Mesothelial cell of epicardium (in vitro differentiated cells): ENCODE measurements around the gene P2RX4. TPM values are rescaled to one million over a fixed set of nuclear protein-coding genes. Genes with fewer than 3 reads are reported as not detected.

Source experiments
- DNase-seq, 2 experiments: peaks; one replicate each; pipeline ENCODE4 v3.0.0; 2021; ENCODE audit warnings: low spot score in 2 of 2; ENCODE audit not compliant: unreplicated experiment in 2 of 2
- H3K27ac Mint-ChIP-seq: 2 replicates; pipeline ENCODE4 v1.8.0; 2021; ENCODE audit warnings: mixed read lengths
- H3K27me3 Mint-ChIP-seq: 2 replicates; pipeline ENCODE4 v1.8.0; 2021; ENCODE audit warnings: low read depth, mixed read lengths
- H3K36me3 Mint-ChIP-seq: 2 replicates; pipeline ENCODE4 v1.8.0; 2021; ENCODE audit warnings: mixed read lengths
- H3K4me1 Mint-ChIP-seq: 2 replicates; pipeline ENCODE4 v1.8.0; 2021; ENCODE audit warnings: mixed read lengths
- H3K4me3 Mint-ChIP-seq: 2 replicates; pipeline ENCODE4 v1.8.0; 2021; ENCODE audit warnings: mild to moderate bottlenecking, moderate library complexity, mixed read lengths
- H3K9me3 Mint-ChIP-seq: 2 replicates; pipeline ENCODE4 v1.8.0; 2021; ENCODE audit warnings: mixed read lengths
- total RNA-seq: library from RNA; stranded (reverse); gene quantifications from 3 replicates; pipeline ENCODE4 v1.2.1, GENCODE V29; 2021
- TF ChIP-seq, protein P1 (sequence below): fragments of 200-600 bp; sonication (generic); IDR thresholded peaks from one replicate; pipeline ENCODE4 v1.5.0; 2021; ENCODE audit warnings: antibody characterized with exemption; ENCODE audit not compliant: unreplicated experiment

The P2RX4 gene
- total RNA-seq, 1 donor from 2014 or later, result 19.3 TPM

DNA sequence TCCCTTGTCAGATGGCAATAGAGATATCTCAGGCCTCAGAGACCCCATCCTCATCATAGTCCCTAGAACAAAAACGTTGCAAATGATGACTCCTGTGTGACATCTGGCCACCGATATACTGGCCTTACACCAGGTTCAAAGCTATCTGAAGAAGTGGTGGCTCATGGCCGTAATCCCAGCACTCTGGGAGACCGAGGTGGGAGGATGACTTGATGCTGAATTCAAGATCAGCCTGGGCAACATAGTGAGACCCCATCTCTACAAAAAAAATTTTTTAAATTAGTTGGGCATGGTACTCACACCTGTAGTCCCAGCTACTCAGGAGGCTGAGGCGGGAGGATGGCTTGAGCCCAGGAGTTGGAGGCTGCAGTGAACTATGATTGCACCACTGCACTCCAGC is 73.5 kb downstream of the P2RX4 start:
- no peaks in the 10 kb centered on the region for H3K27me3 Mint-ChIP-seq
- no peaks in the 10 kb centered on the region for H3K9me3 Mint-ChIP-seq
- H3K4me1 Mint-ChIP-seq, result no peaks in the 10 kb centered on the region
- DNase-seq, result no peak
- TF ChIP-seq, protein P1, sequence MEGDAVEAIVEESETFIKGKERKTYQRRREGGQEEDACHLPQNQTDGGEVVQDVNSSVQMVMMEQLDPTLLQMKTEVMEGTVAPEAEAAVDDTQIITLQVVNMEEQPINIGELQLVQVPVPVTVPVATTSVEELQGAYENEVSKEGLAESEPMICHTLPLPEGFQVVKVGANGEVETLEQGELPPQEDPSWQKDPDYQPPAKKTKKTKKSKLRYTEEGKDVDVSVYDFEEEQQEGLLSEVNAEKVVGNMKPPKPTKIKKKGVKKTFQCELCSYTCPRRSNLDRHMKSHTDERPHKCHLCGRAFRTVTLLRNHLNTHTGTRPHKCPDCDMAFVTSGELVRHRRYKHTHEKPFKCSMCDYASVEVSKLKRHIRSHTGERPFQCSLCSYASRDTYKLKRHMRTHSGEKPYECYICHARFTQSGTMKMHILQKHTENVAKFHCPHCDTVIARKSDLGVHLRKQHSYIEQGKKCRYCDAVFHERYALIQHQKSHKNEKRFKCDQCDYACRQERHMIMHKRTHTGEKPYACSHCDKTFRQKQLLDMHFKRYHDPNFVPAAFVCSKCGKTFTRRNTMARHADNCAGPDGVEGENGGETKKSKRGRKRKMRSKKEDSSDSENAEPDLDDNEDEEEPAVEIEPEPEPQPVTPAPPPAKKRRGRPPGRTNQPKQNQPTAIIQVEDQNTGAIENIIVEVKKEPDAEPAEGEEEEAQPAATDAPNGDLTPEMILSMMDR, result no peak
- peaks cover 10% of the 10 kb centered on the region for H3K36me3 Mint-ChIP-seq
- H3K4me3 Mint-ChIP-seq, result no peak overlapping the region
- no peak overlapping the region for H3K27ac Mint-ChIP-seq

Other genes starting within 250 kb of the P2RX4 start
- gene HNF1A, start 231.6 kb upstream of the P2RX4 start, total RNA-seq, result not detected in 3 replicates
- gene C12orf43, start 193.6 kb upstream of the P2RX4 start, total RNA-seq, result 18.0 to 19.0 TPM (median 18.2 TPM) in 3 replicates
- gene OASL, start 170.9 kb upstream of the P2RX4 start, total RNA-seq, result 0.11 TPM in 1 of 3 replicates, not detected in the others
- 0.40 to 0.75 TPM (median 0.50 TPM) in 3 replicates for gene P2RX7, start 77.3 kb upstream of the P2RX4 start, total RNA-seq
- gene CAMKK2, start 86.6 kb downstream of the P2RX4 start, total RNA-seq, result 25.9 to 28.1 TPM (median 27.6 TPM) in 3 replicates
- 114 to 117 TPM (median 114 TPM) in 3 replicates for gene ANAPC5, start 142.3 kb downstream of the P2RX4 start, total RNA-seq
- 34.4 to 41.0 TPM (median 37.0 TPM) in 3 replicates for gene RNF34, start 190.0 kb downstream of the P2RX4 start, total RNA-seq